ENCODE results near the gene CDKN1B.

- TF ChIP-seq CTCF (conservative IDR thresholded peaks at IDR 0.05; ENCODE audit: low read depth, low read length), result no peak
- TF ChIP-seq EZH2 (IDR thresholded peaks at IDR 0.05; ENCODE audit: borderline replicate concordance, low read depth, low read length, poor library complexity, severe bottlenecking), result no peak
These were observed 34.9 kb upstream of the CDKN1B start for GRCh38 chr12:12682284-12682683.
